Stomach (tissue), 9 donors: Measurements from ENCODE around the gene PCDH9. TPM values are rescaled to one million over a fixed set of nuclear protein-coding genes. Genes with fewer than 3 reads are reported as not detected.

Source experiments
- DNase-seq, 2 donors: peaks; one replicate each; pipeline versions ENCODE4 v3.0.0 to v3.0.0-alpha.2; 2013 to 2019
- H3K27ac ChIP-seq, 5 donors: fragments of 200-600 bp in 4 of 5; sonication (generic) in 4 of 5; one replicate each; pipeline ENCODE4 v1.5.1; 2013 to 2019; ENCODE audit warnings: mild to moderate bottlenecking in 1 of 5, moderate library complexity in 1 of 5
- H3K27me3 ChIP-seq, 3 donors: fragments of 200-600 bp; sonication (generic); one replicate each; pipeline ENCODE4 v1.5.1; 2017 to 2019; ENCODE audit warnings: mixed run types in 1 of 3
- H3K36me3 ChIP-seq, 4 donors: fragments of 200-600 bp; sonication (generic); 1 replicate in 3 of 4; 2 replicates in 1 of 4; pipeline ENCODE4 v1.5.1; 2016 to 2019
- H3K4me1 ChIP-seq, 4 donors: fragments of 200-600 bp; sonication (generic); one replicate each; pipeline ENCODE4 v1.5.1; 2016 to 2019
- H3K4me3 ChIP-seq, 4 donors: fragments of 200-600 bp; sonication (generic) in 3 of 4; one replicate each; pipeline ENCODE4 v1.5.1; 2016 to 2019; ENCODE audit warnings: mild to moderate bottlenecking in 1 of 4
- H3K9me3 ChIP-seq, 4 donors: fragments of 200-600 bp; sonication (generic); one replicate each; pipeline ENCODE4 v1.5.1; 2016 to 2019
- EP300 ChIP-seq: sonication (generic); formaldehyde crosslinking; IDR thresholded peaks from one replicate; pipeline ENCODE4 v1.6.1; 2017; ENCODE audit warnings: antibody characterized with exemption
- POLR2A ChIP-seq, 4 donors: fragments of 450-650 bp; IDR thresholded peaks; one replicate each; pipeline ENCODE4 v1.6.1; 2016; ENCODE audit warnings: antibody characterized with exemption in 4 of 4, control low read depth in 2 of 4, mild to moderate bottlenecking in 1 of 4, moderate library complexity in 1 of 4
- POLR2AphosphoS5 ChIP-seq, 3 donors: sonication (generic); formaldehyde crosslinking; IDR thresholded peaks; one replicate each; pipeline ENCODE4 v1.6.1; 2016; ENCODE audit warnings: antibody characterized with exemption in 3 of 3
- WGBS, 5 donors: extraction: QIAGEN DNeasy Blood & Tissue Kit in 3 of 5; methylation state at CpG; one replicate each; pipeline versions ENCODE4 v1.1.5 to v1.1.7; 2013 to 2018; 5-methylcytosine and 5-hydroxymethylcytosine counted together
- intact Hi-C: fragments of 100-400 bp; cut with DNase I; formaldehyde crosslinking; loops from one replicate; pipeline ENCODE4 v1.15.1; 2023; ENCODE audit warnings: low total_unique reads
- polyA plus RNA-seq, 3 donors: library from polyadenylated mRNA; stranded (reverse); fragments of 200-250 nt; gene quantifications; one replicate each; pipeline ENCODE4 v1.2.3, GENCODE V29; 2013
- total RNA-seq, 5 donors: library from RNA; depleted of rRNA; stranded (reverse); fragments of >200 nt; gene quantifications; one replicate each; pipeline versions ENCODE4 v1.1.0 to v1.2.3, GENCODE V29; 2014 to 2016
- TF ChIP-seq, protein P1 (sequence below), 7 experiments: fragments of 450-650 bp in 4 of 7; fragments of 200-600 bp in 3 of 7; sonication (generic) in 3 of 7; IDR thresholded peaks; one replicate each; pipeline ENCODE4 v1.5.1; 2016 to 2019; ENCODE audit warnings: antibody characterized with exemption in 7 of 7, control low read depth in 2 of 7, mild to moderate bottlenecking in 1 of 7
- donor health status: healthy with polysubstance abuse.
- donor health status: Bipolar disorder and iron deficiency.
- donor health status: healthy.

PCDH9 gene
- total and polyA plus RNA-seq, 8 donors = 0.40 to 36.2 (median 3.7) TPM

DNA sequence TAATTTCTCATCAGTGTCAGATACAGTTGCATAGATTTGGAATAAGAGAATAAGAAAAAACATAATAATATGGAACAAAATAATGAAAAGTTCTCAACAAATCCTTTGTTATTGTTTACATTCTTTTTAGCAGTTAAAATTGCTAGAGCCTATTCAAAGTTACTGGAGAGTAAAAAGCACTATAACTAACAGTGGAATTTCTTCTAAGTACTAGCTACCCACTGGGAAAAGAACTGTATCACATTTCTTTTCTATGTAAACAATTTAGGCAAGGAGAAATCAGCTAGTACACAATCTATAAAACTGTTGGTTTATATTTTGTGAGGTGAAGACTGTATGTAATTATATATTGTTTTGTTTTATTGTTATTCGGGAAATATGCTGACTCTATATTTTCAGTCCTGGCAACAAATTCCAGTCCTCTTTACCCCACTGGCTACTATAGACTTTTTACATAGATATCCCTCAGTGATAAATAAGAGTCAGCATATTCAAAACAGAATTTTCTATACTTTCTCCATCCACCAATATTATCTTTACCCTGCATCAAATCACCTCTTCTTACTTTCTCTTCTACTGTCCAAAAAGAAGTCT lies 222.0 kb downstream of the PCDH9 start:
- 79 to 90% (median 89%) methylated on average over 1 of the region's 1 CpG for WGBS, 5 donors
- Histone ChIP-seq H3K27me3 (no peaks in the 10 kb centered on the region), H3K27ac (no peak overlapping the region), H3K4me3 (no peak overlapping the region), H3K9me3 (no peaks in the 10 kb centered on the region), H3K4me1 (no peaks in the 10 kb centered on the region), H3K36me3 (no peaks in the 10 kb centered on the region)
- intact Hi-C loops = no loop called here
- no peak for TF ChIP-seq POLR2A (IDR thresholded peaks at IDR 0.05)
- TF ChIP-seq POLR2AphosphoS5 (IDR thresholded peaks at IDR 0.05) = no peak
- TF ChIP-seq EP300 = no peak
- TF ChIP-seq, protein P1, sequence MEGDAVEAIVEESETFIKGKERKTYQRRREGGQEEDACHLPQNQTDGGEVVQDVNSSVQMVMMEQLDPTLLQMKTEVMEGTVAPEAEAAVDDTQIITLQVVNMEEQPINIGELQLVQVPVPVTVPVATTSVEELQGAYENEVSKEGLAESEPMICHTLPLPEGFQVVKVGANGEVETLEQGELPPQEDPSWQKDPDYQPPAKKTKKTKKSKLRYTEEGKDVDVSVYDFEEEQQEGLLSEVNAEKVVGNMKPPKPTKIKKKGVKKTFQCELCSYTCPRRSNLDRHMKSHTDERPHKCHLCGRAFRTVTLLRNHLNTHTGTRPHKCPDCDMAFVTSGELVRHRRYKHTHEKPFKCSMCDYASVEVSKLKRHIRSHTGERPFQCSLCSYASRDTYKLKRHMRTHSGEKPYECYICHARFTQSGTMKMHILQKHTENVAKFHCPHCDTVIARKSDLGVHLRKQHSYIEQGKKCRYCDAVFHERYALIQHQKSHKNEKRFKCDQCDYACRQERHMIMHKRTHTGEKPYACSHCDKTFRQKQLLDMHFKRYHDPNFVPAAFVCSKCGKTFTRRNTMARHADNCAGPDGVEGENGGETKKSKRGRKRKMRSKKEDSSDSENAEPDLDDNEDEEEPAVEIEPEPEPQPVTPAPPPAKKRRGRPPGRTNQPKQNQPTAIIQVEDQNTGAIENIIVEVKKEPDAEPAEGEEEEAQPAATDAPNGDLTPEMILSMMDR (IDR thresholded peaks at IDR 0.05) = no peak
- no peak for DNase-seq

DNA sequence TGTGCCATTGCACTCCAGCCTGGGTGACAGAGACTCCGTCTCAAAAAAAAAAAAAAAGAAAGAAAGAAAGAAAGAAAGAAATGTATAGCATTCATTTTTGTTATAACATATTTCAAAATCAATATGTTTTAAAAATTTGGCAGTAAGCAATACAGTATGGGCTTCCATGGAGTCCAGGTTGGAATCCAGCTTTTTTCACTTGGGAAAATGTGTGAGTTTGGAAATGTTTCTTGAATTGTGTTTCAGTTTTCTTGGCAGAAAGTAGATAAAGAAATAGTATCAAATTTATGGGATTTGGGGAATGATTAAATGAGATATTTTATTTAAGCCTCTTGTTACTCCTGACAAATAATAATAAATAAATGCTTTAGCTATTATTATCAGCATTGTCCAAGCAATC lies 225.6 kb downstream of the PCDH9 start:
- intact Hi-C loops = no loop called here
- TF ChIP-seq, protein P1 (IDR thresholded peaks at IDR 0.05) = no peak
- TF ChIP-seq POLR2AphosphoS5 (IDR thresholded peaks at IDR 0.05) = no peak
- no peak for TF ChIP-seq EP300
- TF ChIP-seq POLR2A (IDR thresholded peaks at IDR 0.05) = no peak
- no peaks in the 10 kb centered on the region for H3K4me1 ChIP-seq
- no peaks in the 10 kb centered on the region for H3K27me3 ChIP-seq
- H3K27ac ChIP-seq = no peak overlapping the region
- H3K4me3 ChIP-seq = no peak overlapping the region
- 93 to 100% (median 96%) methylated on average over 1 of the region's 1 CpG for WGBS, 5 donors
- DNase-seq = no peak
- H3K9me3 ChIP-seq = no peaks in the 10 kb centered on the region
- no peaks in the 10 kb centered on the region for H3K36me3 ChIP-seq

DNA sequence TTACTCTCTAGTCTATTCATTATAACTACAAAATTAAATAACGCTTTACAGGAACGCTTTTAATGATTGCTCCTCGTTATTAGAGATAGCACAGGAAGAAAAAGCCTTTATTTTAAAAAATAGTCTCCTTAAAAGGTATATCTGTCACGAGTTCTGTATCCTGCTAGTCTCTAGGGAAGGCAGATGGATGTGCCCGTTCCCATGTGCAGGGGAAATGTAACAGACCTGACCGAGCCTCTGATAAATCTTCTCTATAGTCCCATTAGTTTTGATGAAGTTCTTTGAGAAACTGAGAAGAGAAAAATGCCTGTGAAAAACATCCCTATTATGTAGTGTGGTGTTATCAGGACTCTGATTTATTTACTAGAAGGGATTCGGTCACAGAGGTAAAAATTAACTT lies 226.4 kb downstream of the PCDH9 start:
- intact Hi-C loops = no loop called here
- no peaks in the 10 kb centered on the region for H3K9me3 ChIP-seq
- 74 to 83% (median 80%) methylated on average over 7 of the region's 7 CpGs for WGBS, 5 donors
- no peak overlapping the region for H3K4me3 ChIP-seq
- no peaks in the 10 kb centered on the region for H3K4me1 ChIP-seq
- H3K27me3 ChIP-seq = no peaks in the 10 kb centered on the region
- H3K27ac ChIP-seq = no peak overlapping the region
- no peaks in the 10 kb centered on the region for H3K36me3 ChIP-seq
- DNase-seq = no peak
- TF ChIP-seq POLR2AphosphoS5 (IDR thresholded peaks at IDR 0.05) (no peak), EP300 (no peak), POLR2A (IDR thresholded peaks at IDR 0.05) (no peak)
- TF ChIP-seq, protein P1 (IDR thresholded peaks at IDR 0.05) = no peak

DNA sequence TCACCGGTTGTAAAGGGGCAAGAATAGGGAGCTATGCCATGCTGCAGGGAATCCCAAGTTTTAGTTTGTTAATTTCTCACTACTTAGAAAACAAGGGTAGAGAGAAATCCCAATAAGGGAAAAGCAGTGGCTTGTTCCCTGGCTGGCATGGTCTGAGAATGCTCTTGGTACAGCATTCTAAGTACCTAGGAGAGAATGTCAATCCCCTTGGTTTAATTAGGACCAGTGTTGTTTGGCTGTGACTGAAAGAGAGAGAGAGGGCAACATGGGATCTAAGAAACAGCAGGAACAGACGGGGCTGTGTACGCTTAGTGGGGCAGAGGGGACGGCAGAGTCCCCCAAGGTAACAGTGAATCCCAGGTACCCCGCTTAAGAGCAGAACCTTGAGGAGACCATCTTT lies 228.8 kb downstream of the PCDH9 start:
- Histone ChIP-seq H3K27ac (no peak overlapping the region), H3K36me3 (no peaks in the 10 kb centered on the region), H3K27me3 (no peaks in the 10 kb centered on the region), H3K4me1 (no peaks in the 10 kb centered on the region), H3K9me3 (no peaks in the 10 kb centered on the region), H3K4me3 (no peak overlapping the region)
- TF ChIP-seq POLR2A (IDR thresholded peaks at IDR 0.05) (no peak), POLR2AphosphoS5 (IDR thresholded peaks at IDR 0.05) (no peak), EP300 (no peak)
- TF ChIP-seq, protein P1 (IDR thresholded peaks at IDR 0.05) = no peak
- intact Hi-C loops = no loop called here
- 73 to 85% (median 78%) methylated on average over 5 of the region's 5 CpGs for WGBS, 5 donors
- DNase-seq = no peak
